SU-DHL-6 (cell line): ENCODE data around the gene ADGRG1.

Source experiments
- H2AFZ ChIP-seq: fragments of 200-600 bp; sonication (generic); 2 replicates; pipeline ENCODE4 v1.6.1; 2014; ENCODE audit warnings: low read depth, mild to moderate bottlenecking, moderate library complexity, mixed read lengths, antibody characterized with exemption, low read length; ENCODE audit not compliant: severe bottlenecking
- H3F3A ChIP-seq: fragments of 200-600 bp; shearing (Covaris generic); 2 replicates; pipeline ENCODE4 v1.6.0; 2016; ENCODE audit warnings: antibody characterized with exemption, mild to moderate bottlenecking; ENCODE audit not compliant: insufficient read depth
- H3K27ac ChIP-seq: fragments of 200-600 bp; sonication (generic); 2 replicates; pipeline ENCODE4 v1.5.1; 2016; ENCODE audit warnings: low read depth, mild to moderate bottlenecking, low read length, moderate library complexity, mixed read lengths
- H3K27me3 ChIP-seq: fragments of 200-600 bp; sonication (generic), shearing (Covaris generic); 2 replicates; pipeline ENCODE4 v1.6.0; 2014; ENCODE audit warnings: mild to moderate bottlenecking, low read length
- H3K36me3 ChIP-seq: fragments of 200-600 bp; sonication (generic); 2 replicates; pipeline ENCODE4 v1.6.1; 2014; ENCODE audit warnings: mild to moderate bottlenecking, low read length, mixed read lengths
- H3K4me2 ChIP-seq: fragments of 300-600, 200-600 bp; shearing (Covaris generic), sonication (generic); 2 replicates; pipeline ENCODE4 v1.6.0; 2014; ENCODE audit warnings: low read length, low read depth, mild to moderate bottlenecking; ENCODE audit not compliant: poor library complexity, severe bottlenecking
- H3K4me3 ChIP-seq: fragments of 200-600 bp; sonication (generic); 2 replicates; pipeline ENCODE4 v1.5.1; 2014; ENCODE audit warnings: antibody characterized with exemption, low read length, mild to moderate bottlenecking, mixed read lengths; ENCODE audit not compliant: insufficient read depth, poor library complexity, severe bottlenecking
- H3K79me2 ChIP-seq: fragments of 200-600 bp; sonication (generic); 2 replicates; pipeline ENCODE4 v1.6.1; 2014; ENCODE audit warnings: mild to moderate bottlenecking, low read length, moderate library complexity; ENCODE audit not compliant: insufficient read depth
- H3K9ac ChIP-seq: fragments of 200-600 bp; sonication (generic); 2 replicates; pipeline ENCODE4 v1.7.0; 2014; ENCODE audit warnings: mild to moderate bottlenecking, low read length
- H3K9me2 ChIP-seq: fragments of 200-600 bp; sonication (generic); replicated peaks from 2 replicates; pipeline ENCODE4 v1.6.1; 2014; ENCODE audit warnings: low read length; ENCODE audit not compliant: insufficient read depth
- H3K9me3 ChIP-seq: fragments of 200-600 bp; sonication (generic); 2 replicates; pipeline ENCODE4 v1.6.1; 2014; ENCODE audit warnings: low read length, mixed read lengths; ENCODE audit not compliant: insufficient read depth
- H4K20me1 ChIP-seq: fragments of 200-600 bp; sonication (generic); 2 replicates; pipeline ENCODE4 v1.6.1; 2014; ENCODE audit warnings: low read depth, mild to moderate bottlenecking, antibody characterized with exemption, low read length, moderate library complexity, mixed read lengths
- EZH2phosphoT487 ChIP-seq: fragments of 200-600 bp; sonication (generic), shearing (Covaris generic); conservative IDR thresholded peaks from 2 replicates; pipeline ENCODE4 v1.6.1; 2018; ENCODE audit warnings: mild to moderate bottlenecking, antibody characterized with exemption, low read length, moderate library complexity, mixed read lengths
- TF ChIP-seq, protein P1 (sequence below): fragments of 200-600 bp; sonication (generic); IDR thresholded peaks from one replicate; pipeline ENCODE4 v1.5.1; 2017; ENCODE audit warnings: antibody characterized with exemption, mild to moderate bottlenecking, low read length, moderate library complexity; ENCODE audit not compliant: insufficient read depth, poor library complexity, severe bottlenecking

The ADGRG1 gene

DNA sequence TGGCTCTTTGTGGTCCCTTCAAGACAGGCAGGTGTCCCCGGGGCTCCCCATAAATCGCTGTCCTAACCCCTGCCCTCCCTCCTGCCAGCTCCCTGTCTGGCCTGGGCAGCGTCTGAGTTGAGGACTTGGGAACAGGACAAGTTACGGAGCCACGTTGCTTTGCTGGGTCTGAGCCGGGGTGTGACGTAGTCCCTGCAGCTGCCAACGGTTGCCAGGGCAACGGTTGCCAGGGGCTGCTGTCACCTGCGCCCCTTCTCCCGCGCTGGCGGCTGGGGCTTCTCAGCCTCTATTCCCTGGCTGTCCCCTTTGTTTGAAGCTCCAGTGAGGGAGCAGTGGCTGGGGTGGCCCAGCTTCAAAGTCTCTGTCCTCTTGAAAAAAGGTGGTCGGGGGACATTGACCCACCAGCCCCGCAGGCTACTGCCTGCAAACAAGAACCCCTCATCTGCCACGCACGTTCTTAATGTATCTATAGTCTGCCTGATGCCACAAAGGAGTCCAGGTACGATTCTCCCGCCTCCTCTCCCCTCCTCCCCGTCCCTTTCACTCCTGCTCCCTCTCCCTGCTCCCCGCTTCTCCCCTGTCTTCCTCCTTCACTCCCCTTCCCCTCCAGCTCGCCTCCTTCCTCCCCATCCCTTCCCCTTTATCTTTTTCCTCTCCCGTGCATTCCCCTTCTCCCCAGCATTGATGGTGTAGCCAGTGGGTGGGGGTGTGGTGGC is 10.9 kb downstream of the ADGRG1 start:
- no peak overlapping the region for H3K4me3 ChIP-seq
- no peak overlapping the region for H3K27ac ChIP-seq
- no peaks in the 10 kb centered on the region for H3K27me3 ChIP-seq
- no peak overlapping the region for H3K9ac ChIP-seq
- TF ChIP-seq, protein P1, sequence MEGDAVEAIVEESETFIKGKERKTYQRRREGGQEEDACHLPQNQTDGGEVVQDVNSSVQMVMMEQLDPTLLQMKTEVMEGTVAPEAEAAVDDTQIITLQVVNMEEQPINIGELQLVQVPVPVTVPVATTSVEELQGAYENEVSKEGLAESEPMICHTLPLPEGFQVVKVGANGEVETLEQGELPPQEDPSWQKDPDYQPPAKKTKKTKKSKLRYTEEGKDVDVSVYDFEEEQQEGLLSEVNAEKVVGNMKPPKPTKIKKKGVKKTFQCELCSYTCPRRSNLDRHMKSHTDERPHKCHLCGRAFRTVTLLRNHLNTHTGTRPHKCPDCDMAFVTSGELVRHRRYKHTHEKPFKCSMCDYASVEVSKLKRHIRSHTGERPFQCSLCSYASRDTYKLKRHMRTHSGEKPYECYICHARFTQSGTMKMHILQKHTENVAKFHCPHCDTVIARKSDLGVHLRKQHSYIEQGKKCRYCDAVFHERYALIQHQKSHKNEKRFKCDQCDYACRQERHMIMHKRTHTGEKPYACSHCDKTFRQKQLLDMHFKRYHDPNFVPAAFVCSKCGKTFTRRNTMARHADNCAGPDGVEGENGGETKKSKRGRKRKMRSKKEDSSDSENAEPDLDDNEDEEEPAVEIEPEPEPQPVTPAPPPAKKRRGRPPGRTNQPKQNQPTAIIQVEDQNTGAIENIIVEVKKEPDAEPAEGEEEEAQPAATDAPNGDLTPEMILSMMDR: no peak
- TF ChIP-seq EZH2phosphoT487: no peak
- no peaks in the 10 kb centered on the region for H4K20me1 ChIP-seq
- H3K79me2 ChIP-seq: no peaks in the 10 kb centered on the region
- H3F3A ChIP-seq: no peaks in the 10 kb centered on the region
- H3K9me3 ChIP-seq: no peaks in the 10 kb centered on the region
- H3K36me3 ChIP-seq: no peaks in the 10 kb centered on the region
- no peak overlapping the region for H2AFZ ChIP-seq
- H3K4me2 ChIP-seq: no peak overlapping the region
- no peaks in the 10 kb centered on the region for H3K9me2 ChIP-seq

DNA sequence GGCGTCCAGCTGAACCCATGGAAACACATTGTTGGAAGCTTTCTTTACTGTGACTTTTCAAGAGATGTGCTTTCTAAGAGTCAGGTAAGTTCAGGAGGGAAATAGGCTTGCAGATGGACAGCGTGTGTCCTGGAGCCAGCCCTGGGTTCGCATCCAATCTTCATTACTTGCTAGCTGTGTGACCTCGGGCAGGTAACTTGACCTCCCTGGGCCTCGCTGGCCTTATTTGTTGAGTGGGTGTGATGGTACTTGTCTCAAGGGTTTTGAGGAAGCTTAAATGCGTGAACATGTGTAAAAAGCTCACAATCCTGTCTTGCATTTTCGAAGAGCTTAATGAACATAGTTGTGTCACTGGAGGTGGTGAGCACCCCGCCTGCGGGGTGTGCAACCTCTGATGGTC is 11.8 kb downstream of the ADGRG1 start:
- no peak overlapping the region for H3K27ac ChIP-seq

DNA sequence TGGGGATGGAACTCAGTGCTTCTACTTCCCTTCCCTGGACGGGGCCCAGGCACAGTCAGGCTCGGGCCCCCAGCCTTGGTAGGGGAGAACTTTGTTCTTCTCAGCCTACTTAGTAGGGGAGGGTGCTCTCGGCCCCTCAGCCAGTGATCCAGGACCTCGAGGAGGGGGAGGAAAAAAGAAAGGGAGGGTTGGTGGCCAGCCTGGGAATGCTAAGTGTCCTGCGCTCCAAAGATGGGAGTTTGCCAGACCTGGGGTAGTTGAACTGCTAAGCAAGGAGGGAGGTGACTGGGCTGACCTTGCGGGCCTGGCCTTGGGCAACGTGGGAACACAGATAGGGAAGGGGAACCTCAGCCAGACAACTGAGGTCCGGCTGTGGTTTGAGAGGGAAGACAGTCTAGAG is 12.2 kb downstream of the ADGRG1 start:
- H3K36me3 ChIP-seq: no peaks in the 10 kb centered on the region
- H2AFZ ChIP-seq: no peak overlapping the region
- TF ChIP-seq, protein P1: no peak
- TF ChIP-seq EZH2phosphoT487: no peak
- no peaks in the 10 kb centered on the region for H3K79me2 ChIP-seq
- no peaks in the 10 kb centered on the region for H3K9me2 ChIP-seq
- H3K4me3 ChIP-seq: no peak overlapping the region
- H4K20me1 ChIP-seq: no peaks in the 10 kb centered on the region
- no peak overlapping the region for H3K9ac ChIP-seq
- H3K9me3 ChIP-seq: no peaks in the 10 kb centered on the region
- H3K27me3 ChIP-seq: no peaks in the 10 kb centered on the region
- H3K4me2 ChIP-seq: no peak overlapping the region
- H3F3A ChIP-seq: no peaks in the 10 kb centered on the region
- no peak overlapping the region for H3K27ac ChIP-seq

More for the DNA sequence above, 11.8 kb downstream of the ADGRG1 start:
- Histone ChIP-seq H3K4me2 (no peak overlapping the region), H3K79me2 (no peaks in the 10 kb centered on the region), H3K36me3 (no peaks in the 10 kb centered on the region), H3F3A (no peaks in the 10 kb centered on the region), H4K20me1 (no peaks in the 10 kb centered on the region), H3K27me3 (no peaks in the 10 kb centered on the region), H2AFZ (no peak overlapping the region), H3K9me3 (no peaks in the 10 kb centered on the region), H3K4me3 (no peak overlapping the region), H3K9me2 (no peaks in the 10 kb centered on the region), H3K9ac (no peak overlapping the region)
- no peak for TF ChIP-seq EZH2phosphoT487
